Left colon (tissue), 2 donors: ENCODE measurements around the gene RNF152. TPM values are rescaled to one million over a fixed set of nuclear protein-coding genes. Genes with fewer than 3 reads are reported as not detected.

Experiments
- ATAC-seq: fragments of 200-7000 bp; cut with Tn5 transposase; one replicate; pipeline ENCODE4 v1.9.1; 2020; ENCODE audit warnings: mild to moderate bottlenecking, moderate library complexity
- DNase-seq, 2 donors: peaks; one replicate each; pipeline ENCODE4 v3.0.0-alpha.2; 2020
- intact Hi-C, 2 donors: fragments of 100-400 bp; cut with DNase I in 1 of 2; cut with micrococcal nuclease in 1 of 2; formaldehyde crosslinking; loops; one replicate each; pipeline versions ENCODE4 v1.11.2 to v1.14.0; 2022; cut with DNase I, micrococcal nuclease
- total RNA-seq, 2 donors: library from RNA; stranded (reverse); fragmentation: NEBNext Ultra II Directional; extraction: Animal tissue kit (Norgen Biotek cat#: 25700); gene quantifications; one replicate each; pipeline ENCODE4 v1.2.1, GENCODE V29; 2021
- donor health status: DM: no; HTN: no; CAD: no.
- donor health status: DM: yes; HTN: yes; CAD: no.

The RNF152 gene
- total RNA-seq, 2 donors from 2014 or later: 80.9 to 103 TPM

DNA sequence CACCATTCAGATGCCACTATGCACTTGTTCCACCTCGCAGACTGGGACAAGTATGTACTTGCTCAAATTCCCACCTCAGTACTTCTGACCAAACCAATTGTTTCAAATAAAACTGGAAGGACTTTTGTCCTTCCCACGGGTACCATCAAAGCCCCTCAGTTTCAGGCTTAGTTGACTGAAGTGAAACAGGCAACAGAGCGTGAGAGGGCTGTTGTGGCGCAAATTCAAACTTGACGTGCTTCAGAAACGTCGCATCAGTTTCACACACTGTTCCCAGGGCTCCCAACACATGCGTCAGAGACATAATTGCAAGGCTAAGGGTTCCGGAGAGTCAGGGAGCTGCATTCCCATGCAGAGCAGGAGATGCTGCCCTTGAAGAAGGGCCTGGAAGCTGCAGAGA lies 33.7 kb downstream of the RNF152 start:
- DNase-seq: no peak
- no peak for ATAC-seq
- intact Hi-C loops: no loop called here

- no peak for DNase-seq
- ATAC-seq: no peak
- intact Hi-C loops: no loop called here
Observed at GRCh38 chr18:61856678-61857077, 36.1 kb downstream of the RNF152 start.

DNA sequence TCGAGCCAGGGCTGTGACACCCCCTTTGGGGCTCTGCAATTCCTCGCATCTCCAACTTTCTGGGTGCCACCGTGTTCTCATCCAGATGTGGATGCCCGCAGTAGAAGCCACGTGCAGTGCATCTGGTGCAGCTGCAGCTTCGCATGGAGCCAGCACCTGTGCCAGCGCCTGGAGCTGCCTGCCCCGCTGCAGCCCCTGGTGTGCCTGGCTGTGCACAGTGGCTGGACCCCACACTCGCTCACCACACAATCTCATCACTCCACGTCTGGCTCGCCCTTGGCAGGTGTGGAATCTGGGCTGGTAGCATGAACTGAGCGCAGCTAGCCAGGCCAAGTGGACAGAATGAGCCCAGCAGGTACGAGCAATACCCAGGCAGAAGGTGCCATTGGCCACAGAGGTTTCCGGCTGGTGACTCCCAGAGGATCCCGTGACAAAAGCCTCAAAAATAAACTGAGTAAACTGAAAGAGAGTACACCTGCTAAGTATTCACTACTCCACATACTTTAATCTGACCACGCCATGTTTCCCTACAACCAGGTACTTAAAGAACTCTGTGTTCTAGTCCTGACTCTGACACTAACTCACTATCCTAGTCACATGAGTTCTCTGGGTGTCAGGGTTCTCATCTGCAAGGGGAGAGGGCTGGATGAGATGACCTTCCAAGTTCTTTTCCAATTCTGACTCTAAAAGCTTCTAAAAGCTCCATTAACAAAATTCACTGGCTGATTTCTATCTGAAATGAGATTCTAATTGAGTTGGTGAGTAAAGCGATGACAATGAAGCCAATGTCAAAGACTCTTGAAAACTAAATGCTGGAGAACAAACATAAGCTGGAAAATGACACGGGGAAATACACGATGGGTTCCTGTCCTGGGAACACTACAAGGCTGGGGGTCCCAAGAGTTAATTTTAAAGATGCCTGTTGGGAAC lies 37.1 kb downstream of the RNF152 start:
- ATAC-seq: no peak
- intact Hi-C loops: no loop called here
- no peak for DNase-seq

- DNase-seq: no peak
- intact Hi-C loops: no loop called here
- no peak for ATAC-seq
Observed at GRCh38 chr18:61854578-61855448, 38.0 kb downstream of the RNF152 start.

GRCh38 chr18:61853855-61854254 lies 39.0 kb downstream of the RNF152 start:
- intact Hi-C loops: no loop called here
- ATAC-seq (no peak), DNase-seq (no peak)

DNA sequence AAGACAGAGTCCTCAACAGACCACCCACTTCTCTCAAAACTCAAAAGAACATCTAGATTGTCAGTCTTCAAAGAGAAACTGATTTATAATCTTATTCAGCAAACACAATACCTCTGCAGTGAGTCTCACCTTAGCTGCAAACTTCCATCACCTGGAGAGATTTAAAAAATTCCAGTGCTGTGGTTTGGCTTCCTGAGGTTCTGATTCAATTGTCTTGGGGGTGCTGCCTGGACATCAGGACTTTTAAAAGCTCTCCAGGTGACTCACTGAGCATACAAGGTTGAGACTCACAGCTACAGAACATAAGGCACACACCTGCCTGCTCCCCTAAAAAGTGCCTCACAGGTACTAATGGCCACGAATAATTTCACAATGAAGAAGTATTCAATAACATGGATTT lies 40.3 kb downstream of the RNF152 start:
- ATAC-seq (no peak), DNase-seq (no peak)
- intact Hi-C loops: no loop called here

DNA sequence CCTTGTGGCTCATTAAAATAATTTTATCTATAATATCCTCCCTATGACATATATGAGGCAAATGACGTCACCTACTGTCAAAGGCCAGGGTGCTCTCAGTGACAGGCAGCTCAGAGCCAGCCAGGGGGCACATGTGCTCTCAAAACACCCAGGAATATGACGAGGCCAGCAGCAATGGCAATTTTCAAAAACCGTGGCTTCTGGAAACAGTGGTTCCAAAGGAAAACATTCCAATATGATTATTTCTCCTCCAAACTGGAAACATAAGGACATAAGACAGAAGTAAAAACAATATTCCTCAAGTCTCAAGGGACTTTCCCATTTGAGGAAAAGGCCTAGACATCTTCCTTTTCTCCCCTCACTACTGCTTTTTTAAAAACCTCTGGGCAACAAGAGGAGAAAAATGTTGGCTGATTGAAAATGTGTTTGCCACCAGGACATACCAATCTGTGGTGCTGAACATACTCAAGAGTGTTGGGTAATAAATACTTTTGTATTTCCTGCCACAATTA lies 40.8 kb downstream of the RNF152 start:
- intact Hi-C loops: no loop called here
- ATAC-seq: no peak
- no peak for DNase-seq

DNA sequence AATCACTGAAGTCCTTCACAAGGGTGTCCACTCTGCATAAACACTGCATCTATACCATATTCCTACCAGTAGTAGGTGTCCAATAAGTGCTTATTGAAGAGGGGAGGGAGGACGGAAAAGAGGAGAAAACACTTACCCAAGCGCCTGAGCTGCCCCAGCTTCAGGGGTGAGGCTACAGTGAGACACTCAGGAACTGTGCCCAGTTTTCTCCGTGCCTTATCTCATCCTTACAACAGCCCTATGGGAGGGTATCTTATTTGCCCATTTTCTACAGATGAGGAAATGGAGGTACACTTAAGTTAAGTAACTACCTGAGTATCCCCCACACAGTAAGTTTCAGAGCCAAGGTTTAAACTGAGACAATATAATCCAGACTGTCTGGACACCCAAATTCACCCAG lies 41.5 kb downstream of the RNF152 start:
- intact Hi-C loops: no loop called here
- DNase-seq (no peak), ATAC-seq (no peak)

GRCh38 chr18:61850756-61851155 lies 42.1 kb downstream of the RNF152 start:
- DNase-seq (no peak), ATAC-seq (no peak)
- intact Hi-C loops: no loop called here

- no peak for DNase-seq
- no peak for ATAC-seq
- intact Hi-C loops: no loop called here
Observed at GRCh38 chr18:61847164-61847791, 45.5 kb downstream of the RNF152 start.

DNA sequence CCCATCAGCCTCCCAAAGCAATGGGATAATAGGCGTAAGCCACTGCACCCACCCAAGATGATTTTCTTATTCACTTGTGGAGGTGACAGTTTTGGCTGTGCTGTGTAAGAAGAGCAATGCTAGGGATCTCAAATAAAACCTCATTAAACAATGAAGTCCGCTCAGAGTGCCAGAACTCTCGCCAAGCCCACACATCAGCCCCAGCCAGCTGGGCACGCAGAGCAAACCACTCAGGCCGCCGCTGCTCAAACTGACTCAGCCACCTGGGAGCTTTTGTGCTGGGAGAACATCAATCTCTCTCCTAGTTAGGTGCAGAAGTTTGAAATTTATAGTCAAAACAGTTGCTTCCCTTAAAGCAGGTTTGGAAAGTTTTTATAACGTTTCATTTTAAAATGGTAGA lies 47.6 kb downstream of the RNF152 start:
- no peak for DNase-seq
- intact Hi-C loops: no loop called here
- no peak for ATAC-seq

GRCh38 chr18:61844726-61845125 lies 48.1 kb downstream of the RNF152 start:
- no peak for DNase-seq
- no peak for ATAC-seq
- intact Hi-C loops: loop anchor here in 1 of 2 donors (5.0 kb wide), 1 partner anchor 52 kb away; no protein-coding TSS in a partner anchor

- intact Hi-C loops: loop anchor here in 1 of 2 donors (5.0 kb wide), 1 partner anchor 50 kb away; no protein-coding TSS in a partner anchor
- no peak for ATAC-seq
- no peak for DNase-seq
Observed at GRCh38 chr18:61842146-61842545, 50.7 kb downstream of the RNF152 start.

DNA sequence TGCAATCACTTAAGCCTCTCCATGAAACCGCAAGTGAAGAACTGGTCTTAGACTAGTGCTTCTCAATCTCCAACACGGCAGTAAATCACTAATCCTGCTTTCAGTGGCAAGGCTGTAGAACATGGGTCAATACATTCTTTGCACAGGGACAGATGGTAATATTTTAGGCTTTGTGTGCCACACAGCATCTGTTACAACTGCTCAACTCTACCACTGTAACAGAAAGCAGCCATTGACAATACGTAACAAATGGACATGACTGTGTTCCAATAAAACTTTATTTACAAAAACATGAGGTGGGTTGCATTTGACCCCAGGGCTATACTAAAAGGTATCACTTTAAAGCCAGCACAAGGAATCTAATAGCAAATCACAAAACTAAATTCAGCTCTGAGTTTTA lies 51.1 kb downstream of the RNF152 start:
- ATAC-seq (no peak), DNase-seq (no peak)
- intact Hi-C loops: loop anchor here in 1 of 2 donors (5.0 kb wide), 1 partner anchor 49 kb away; no protein-coding TSS in a partner anchor

- no peak for ATAC-seq
- no peak for DNase-seq
- intact Hi-C loops: loop anchor here in 1 of 2 donors (5.0 kb wide), 1 partner anchor 48 kb away; no protein-coding TSS in a partner anchor
Observed at GRCh38 chr18:61840324-61840723, 52.5 kb downstream of the RNF152 start.

- no peak for DNase-seq
- ATAC-seq: no peak
- intact Hi-C loops: no loop called here
Observed at GRCh38 chr18:61838521-61838920, 54.3 kb downstream of the RNF152 start.

GRCh38 chr18:61833978-61834377 lies 58.8 kb downstream of the RNF152 start:
- no peak for ATAC-seq
- intact Hi-C loops: no loop called here
- no peak for DNase-seq

DNA sequence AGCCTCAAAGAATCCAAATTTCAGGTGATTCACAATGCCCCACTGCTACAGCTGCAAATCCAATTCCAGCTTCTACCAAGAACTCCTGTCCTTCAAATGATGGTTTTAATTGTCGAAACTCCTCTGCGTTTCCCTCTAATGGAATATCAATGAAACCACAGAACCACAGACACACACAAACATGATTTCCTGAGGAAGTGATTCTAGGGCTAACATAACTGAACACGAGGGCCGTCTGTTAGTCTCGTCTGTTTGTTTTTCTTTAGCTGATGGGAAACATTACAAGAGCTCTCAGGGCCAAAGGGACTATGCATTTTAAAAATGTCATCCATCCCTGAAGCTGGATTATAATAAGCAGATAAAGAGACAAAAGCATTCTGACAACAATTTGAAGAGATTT lies 59.4 kb downstream of the RNF152 start:
- DNase-seq: no peak
- intact Hi-C loops: no loop called here
- no peak for ATAC-seq

DNA sequence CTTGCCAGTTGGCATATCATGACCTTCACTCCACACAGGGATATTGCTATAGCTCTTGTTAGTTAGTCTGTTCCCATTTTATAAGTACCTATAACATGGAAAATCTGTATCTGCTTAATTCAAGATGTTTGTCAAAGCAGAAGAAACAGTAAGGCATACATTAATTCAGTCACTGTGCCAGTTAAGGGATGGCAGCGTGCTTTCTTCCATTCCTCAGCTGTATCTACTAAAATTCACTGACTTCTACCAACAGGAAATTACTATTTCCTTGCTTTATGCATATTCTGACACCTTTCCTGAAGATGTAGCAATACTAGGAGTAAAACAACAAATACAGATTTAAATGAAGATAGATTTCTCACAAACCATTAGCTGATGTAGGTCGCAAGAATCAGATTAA lies 59.9 kb downstream of the RNF152 start:
- DNase-seq (no peak), ATAC-seq (no peak)
- intact Hi-C loops: no loop called here
